ENCODE results near the gene USP20.
A peak's percentile ranks its signal among the peaks of the same experiment; 100 is the strongest.
"Not testable (repeated sequence)": the region's sequence is repeated elsewhere in the genome, so short reads cannot be mapped to it uniquely, and the experiment has no call there.

Gene USP20

GRCh38 chr9:129887334-129888292 is 52.4 kb downstream of the USP20 start:
- no peak for DNase-seq (ENCODE audit: extremely low spot score, insufficient read length, low read depth)
- FAIRE-seq: peak; percentile 65

- DNase-seq (ENCODE audit: extremely low spot score, insufficient read length, low read depth) (peak; percentile 57), FAIRE-seq (peak; percentile 99)
Observed at GRCh38 chr9:129888293-129889121, 53.2 kb downstream of the USP20 start.

GRCh38 chr9:129889122-129889940 is 54.1 kb downstream of the USP20 start:
- DNase-seq (ENCODE audit: extremely low spot score, insufficient read length, low read depth) (no peak), FAIRE-seq (peak; percentile 33)

GRCh38 chr9:129889941-129890717 is 54.9 kb downstream of the USP20 start:
- peak; percentile 66 for FAIRE-seq
- DNase-seq (ENCODE audit: extremely low spot score, insufficient read length, low read depth): no peak

- FAIRE-seq; DNase-seq (ENCODE audit: extremely low spot score, insufficient read length, low read depth): not testable (repeated sequence)
Observed at GRCh38 chr9:129890718-129891299, 55.6 kb downstream of the USP20 start.

GRCh38 chr9:129891569-129891968 is 56.3 kb downstream of the USP20 start:
- no peak for FAIRE-seq
- DNase-seq (ENCODE audit: extremely low spot score, insufficient read length, low read depth): no peak

- FAIRE-seq: no peak
- DNase-seq (ENCODE audit: extremely low spot score, insufficient read length, low read depth): no peak
Observed at GRCh38 chr9:129894120-129894823, 59.0 kb downstream of the USP20 start.

GRCh38 chr9:129895376-129896268 is 60.4 kb downstream of the USP20 start:
- no peak for FAIRE-seq
- no peak for DNase-seq (ENCODE audit: extremely low spot score, insufficient read length, low read depth)

- FAIRE-seq (no peak), DNase-seq (ENCODE audit: extremely low spot score, insufficient read length, low read depth) (no peak)
Observed at GRCh38 chr9:129897263-129897662, 62.0 kb downstream of the USP20 start.

- no peak for FAIRE-seq
- no peak for DNase-seq (ENCODE audit: extremely low spot score, insufficient read length, low read depth)
Observed at GRCh38 chr9:129898185-129898584, 62.9 kb downstream of the USP20 start.

- FAIRE-seq (no peak), DNase-seq (ENCODE audit: extremely low spot score, insufficient read length, low read depth) (no peak)
Observed at GRCh38 chr9:129899620-129900019, 64.4 kb downstream of the USP20 start.

- FAIRE-seq (peak; percentile 86), DNase-seq (ENCODE audit: extremely low spot score, insufficient read length, low read depth) (peak; percentile 65)
Observed at GRCh38 chr9:129900263-129901027, 65.2 kb downstream of the USP20 start.

- DNase-seq (ENCODE audit: extremely low spot score, insufficient read length, low read depth) (no peak), FAIRE-seq (no peak)
Observed at GRCh38 chr9:129901993-129902739, 66.9 kb downstream of the USP20 start.

- DNase-seq (ENCODE audit: extremely low spot score, insufficient read length, low read depth) (no peak), FAIRE-seq (no peak)
Observed at GRCh38 chr9:129902740-129903134, 67.5 kb downstream of the USP20 start.

- DNase-seq (ENCODE audit: extremely low spot score, insufficient read length, low read depth): no peak
- FAIRE-seq: no peak
Observed at GRCh38 chr9:129904734-129905133, 69.5 kb downstream of the USP20 start.

GRCh38 chr9:129906298-129906697 is 71.0 kb downstream of the USP20 start:
- DNase-seq (ENCODE audit: extremely low spot score, insufficient read length, low read depth) (no peak), FAIRE-seq (no peak)

Data from GM18507 (cell line).